Right lobe of liver (tissue), 4 donors: ENCODE results near the gene ACOX1.

Experiments
- CTCF ChIP-seq, 4 donors: fragments of 200-600 bp in 3 of 4; fragments of 450-650 bp in 1 of 4; IDR thresholded peaks; one replicate each; pipeline versions ENCODE4 v1.5.1 to v1.8.0; 2016 to 2022; ENCODE audit warnings: antibody characterized with exemption in 4 of 4, mild to moderate bottlenecking in 2 of 4
- POLR2A ChIP-seq: fragments of 450-650 bp; IDR thresholded peaks from one replicate; pipeline ENCODE4 v1.6.1; 2017; ENCODE audit warnings: antibody characterized with exemption, mild to moderate bottlenecking
- donor health status: DM: no; HTN: no; CAD: no.
- donor health status: DM: no; HTN: no; CAD: no.
- donor health status: DM: no; HTN: yes; CAD: no.

GRCh38 chr17:75981019-75981615 is 2.2 kb upstream of the ACOX1 start:
- TF ChIP-seq CTCF (IDR thresholded peaks at IDR 0.05) (no peak), POLR2A (no peak)
